22Rv1 (cell line): ENCODE results near the gene ATXN7L1.

Experiments
- CTCF ChIP-seq: fragments of 450-650 bp; IDR thresholded peaks from 2 replicates; pipeline ENCODE4 v1.5.1; 2017; ENCODE audit warnings: mild to moderate bottlenecking
- ZFX ChIP-seq: fragments of 450-650 bp; IDR thresholded peaks from 2 replicates; pipeline ENCODE4 v1.6.1; 2017; ENCODE audit warnings: antibody characterized with exemption, borderline replicate concordance

- TF ChIP-seq CTCF: no peak
- no peak for TF ChIP-seq ZFX
Measured at GRCh38 chr7:105591522-105591921, 284.9 kb downstream of the ATXN7L1 start.
